ENCODE data around the gene SIPA1. TPM values are rescaled to one million over a fixed set of nuclear protein-coding genes. Genes with fewer than 3 reads are reported as not detected.

The SIPA1 gene
- total RNA-seq, 1 donor, result 154 TPM

- DNase-seq (ENCODE audit: low read depth in 2 of 3, low spot score in 2 of 3), result no peak
These were observed 30.9 kb upstream of the SIPA1 start for GRCh38 chr11:65606876-65607613.

- DNase-seq (ENCODE audit: low read depth in 2 of 3, low spot score in 2 of 3), result no peak
These were observed 30.1 kb upstream of the SIPA1 start for GRCh38 chr11:65607614-65608426.

- no peak for DNase-seq (ENCODE audit: low read depth in 2 of 3, low spot score in 2 of 3)
These were observed 28.7 kb upstream of the SIPA1 start for GRCh38 chr11:65609229-65609628.

- no peak for DNase-seq (ENCODE audit: low read depth in 2 of 3, low spot score in 2 of 3)
These were observed 28.2 kb upstream of the SIPA1 start for GRCh38 chr11:65609665-65610064.

- DNase-seq (ENCODE audit: low read depth in 2 of 3, low spot score in 2 of 3), result no peak
These were observed 27.5 kb upstream of the SIPA1 start for GRCh38 chr11:65610404-65610803.

GRCh38 chr11:65611028-65611757, 26.7 kb upstream of the SIPA1 start:
- peak in 1 of 3 donors; percentile 60 for DNase-seq (ENCODE audit: low read depth in 2 of 3, low spot score in 2 of 3)

GRCh38 chr11:65611758-65612603, 25.9 kb upstream of the SIPA1 start:
- no peak for DNase-seq (ENCODE audit: low read depth in 2 of 3, low spot score in 2 of 3)

GRCh38 chr11:65612691-65613090, 25.2 kb upstream of the SIPA1 start:
- DNase-seq (ENCODE audit: low read depth in 2 of 3, low spot score in 2 of 3), result no peak

GRCh38 chr11:65613091-65613928, 24.6 kb upstream of the SIPA1 start:
- no peak for DNase-seq (ENCODE audit: low read depth in 2 of 3, low spot score in 2 of 3)

- DNase-seq (ENCODE audit: low read depth in 2 of 3, low spot score in 2 of 3), result peak; percentile 100
These were observed 22.5 kb upstream of the SIPA1 start, which contains the start of gene PCNX3 for GRCh38 chr11:65615229-65615949. Gene PCNX3 (plus strand): TSS chr11:65615776. CDS start chr11:65616312, 536 bp downstream.

GRCh38 chr11:65615950-65616574, 21.8 kb upstream of the SIPA1 start:
- peak in 1 of 3 donors; percentile 40 for DNase-seq (ENCODE audit: low read depth in 2 of 3, low spot score in 2 of 3)

GRCh38 chr11:65616575-65617001, 21.3 kb upstream of the SIPA1 start:
- DNase-seq (ENCODE audit: low read depth in 2 of 3, low spot score in 2 of 3), result no peak

GRCh38 chr11:65617136-65617850, 20.6 kb upstream of the SIPA1 start:
- DNase-seq (ENCODE audit: low read depth in 2 of 3, low spot score in 2 of 3), result no peak

GRCh38 chr11:65617990-65618751, 19.7 kb upstream of the SIPA1 start:
- no peak for DNase-seq (ENCODE audit: low read depth in 2 of 3, low spot score in 2 of 3)

GRCh38 chr11:65618763-65619162, 19.1 kb upstream of the SIPA1 start:
- no peak for DNase-seq (ENCODE audit: low read depth in 2 of 3, low spot score in 2 of 3)

GRCh38 chr11:65619281-65619928, 18.5 kb upstream of the SIPA1 start:
- no peak for DNase-seq (ENCODE audit: low read depth in 2 of 3, low spot score in 2 of 3)

Measured in hematopoietic multipotent progenitor cell (in vitro differentiated cells).